SK-N-DZ (cell line): ENCODE data around the gene MRPL39.

Experiments
- DNase-seq: peaks from one replicate; pipeline ENCODE4 v3.0.0-alpha.2; 2015; ENCODE audit warnings: low spot score

Gene MRPL39

GRCh38 chr21:25615880-25616279 is 8.6 kb upstream of the MRPL39 start:
- DNase-seq, result no peak

GRCh38 chr21:25614441-25614840 is 7.2 kb upstream of the MRPL39 start:
- DNase-seq, result no peak

DNA sequence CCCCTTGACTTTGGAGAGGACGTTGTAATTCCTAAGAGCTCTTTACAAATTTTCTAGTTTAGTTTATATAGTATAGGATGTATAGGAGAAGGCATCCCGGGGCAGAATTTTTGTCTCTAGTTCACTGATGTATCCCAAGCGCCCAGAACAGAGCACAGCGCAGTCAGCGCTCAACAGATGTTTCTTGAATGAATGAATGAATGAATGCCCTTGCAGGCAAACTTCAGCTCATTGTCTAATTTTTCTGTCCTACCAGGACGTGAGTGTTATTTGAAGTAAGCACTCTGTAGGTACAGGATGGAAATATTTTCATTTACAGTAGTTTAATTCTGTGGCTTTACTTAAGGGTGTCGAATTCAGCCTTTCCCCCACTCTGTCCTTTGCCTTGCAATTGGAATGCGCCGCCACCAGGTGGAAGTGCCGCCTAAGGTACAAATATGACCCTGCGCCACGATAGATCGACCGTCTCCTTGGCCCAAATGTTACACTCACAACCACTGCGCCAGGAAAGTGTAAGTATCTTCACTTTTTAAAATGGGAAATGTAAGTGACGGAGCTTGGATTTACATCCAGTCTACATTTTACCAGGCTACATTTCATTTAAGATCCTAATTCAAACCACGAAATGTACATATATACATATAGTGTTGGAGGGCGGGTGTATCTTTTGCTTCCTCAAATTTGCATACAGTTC is 910 bp upstream of the MRPL39 start:
- DNase-seq, result peak; percentile 77

DNA sequence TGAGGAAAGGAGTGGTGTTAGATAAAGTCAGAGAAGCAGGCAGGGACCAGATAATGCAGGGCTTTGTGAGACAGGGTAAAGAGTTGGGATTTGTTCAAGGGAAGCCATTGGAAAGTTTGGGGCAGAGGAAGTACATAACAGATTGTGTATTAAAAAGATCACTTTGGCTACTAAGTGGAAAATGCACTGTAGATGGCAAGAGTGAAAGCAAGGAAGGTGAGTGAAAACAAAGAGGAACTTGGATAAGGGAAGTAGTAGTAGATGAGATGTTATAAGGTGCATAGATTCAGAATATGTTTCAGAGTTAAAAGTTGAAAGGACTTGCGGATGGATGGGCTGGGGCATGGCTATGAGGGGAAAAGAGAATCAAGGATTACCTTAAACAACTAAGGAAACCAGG is 17.4 kb downstream of the MRPL39 start:
- DNase-seq, result no peak

DNA sequence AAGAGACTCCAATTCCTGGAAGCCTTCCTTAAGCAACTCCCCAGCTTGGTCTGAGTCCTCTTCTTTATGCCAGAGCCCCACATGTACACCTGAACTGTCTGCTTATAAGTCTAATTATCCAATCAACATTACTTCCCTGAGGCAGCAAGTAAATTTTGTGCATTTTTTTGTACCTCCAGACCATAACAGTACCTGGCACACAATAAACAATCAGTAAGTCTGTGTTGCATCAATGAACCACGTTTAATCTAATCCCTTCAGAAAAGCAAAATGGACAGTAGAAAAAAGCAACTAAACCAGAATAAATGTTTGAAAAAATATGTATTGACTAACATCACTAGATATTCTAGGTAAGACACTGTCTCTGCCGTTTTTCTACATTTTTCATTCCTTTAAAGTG is 20.5 kb downstream of the MRPL39 start:
- DNase-seq, result no peak

GRCh38 chr21:25586326-25586725 is 21.0 kb downstream of the MRPL39 start:
- no peak for DNase-seq

DNA sequence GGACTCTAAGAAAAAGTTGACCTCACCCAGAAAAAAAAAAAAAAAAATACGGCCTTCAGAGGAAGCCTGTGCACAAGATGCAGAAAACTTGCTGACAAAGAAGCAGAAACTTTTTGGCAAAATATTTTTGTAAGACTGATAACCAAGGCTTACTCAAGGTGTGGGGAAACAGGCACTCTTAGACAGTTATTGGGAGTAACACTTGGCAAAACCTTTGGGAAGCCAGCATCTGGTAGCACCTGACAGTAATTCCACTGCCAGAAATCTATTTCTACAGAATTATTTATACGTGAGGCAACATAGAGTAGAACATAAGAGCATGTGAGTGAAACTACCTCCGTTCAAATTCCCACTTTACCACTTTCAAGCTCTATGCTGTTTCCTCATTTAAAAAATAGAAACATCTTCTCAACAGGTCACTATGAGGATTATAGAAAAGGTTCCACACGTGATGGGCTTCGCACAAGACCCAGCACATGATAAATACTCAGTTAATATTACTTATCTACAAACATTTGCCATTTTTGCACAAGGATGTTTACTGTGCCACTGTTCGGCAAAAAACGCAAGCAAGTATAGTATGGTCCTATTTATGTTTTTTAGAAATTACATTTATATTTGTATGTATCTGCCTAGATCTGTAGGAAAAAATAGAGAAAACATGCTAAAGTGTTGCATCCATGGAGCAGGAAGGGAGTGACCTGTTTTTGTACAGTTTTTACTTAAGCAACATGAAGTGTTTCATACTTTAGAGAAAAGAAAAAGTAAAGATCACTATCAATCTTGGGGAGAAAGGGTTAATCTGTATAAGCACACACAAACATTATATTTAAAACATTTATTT is 22.2 kb downstream of the MRPL39 start:
- DNase-seq, result no peak

DNA sequence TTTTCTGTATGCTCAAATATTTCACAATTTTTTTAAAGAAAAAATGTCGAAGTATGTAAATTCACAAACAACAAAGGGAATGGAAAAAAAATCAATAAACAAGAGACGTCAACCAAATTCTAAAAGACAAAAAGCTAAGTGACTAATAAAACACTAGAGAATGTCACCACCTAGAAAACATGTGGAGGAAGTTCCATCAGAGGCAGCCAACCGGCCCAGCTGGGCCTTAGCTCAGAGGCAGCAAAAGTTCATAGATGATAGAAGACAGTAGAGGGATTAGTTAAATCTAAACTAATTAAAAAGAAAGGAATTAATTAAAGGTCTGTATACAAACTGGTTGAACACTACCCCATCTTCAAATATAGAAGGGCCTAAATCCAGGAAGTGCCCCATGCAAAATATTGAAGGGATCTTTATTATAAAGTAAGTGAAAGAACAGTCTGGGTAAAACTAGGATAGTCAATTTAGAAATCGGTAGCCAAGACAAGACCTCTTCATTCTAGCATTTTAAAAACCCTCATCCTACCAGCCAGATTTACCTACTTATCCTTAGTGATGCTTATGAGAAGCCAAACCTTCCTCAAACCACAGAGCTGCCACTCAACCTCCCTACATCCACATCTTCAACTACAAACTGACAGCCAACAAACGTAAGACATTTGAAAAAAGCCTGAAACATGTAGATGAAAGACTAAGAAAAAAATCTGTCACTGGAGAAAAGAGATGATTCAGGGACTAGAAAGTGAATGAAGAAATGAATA is 23.7 kb downstream of the MRPL39 start:
- no peak for DNase-seq

DNA sequence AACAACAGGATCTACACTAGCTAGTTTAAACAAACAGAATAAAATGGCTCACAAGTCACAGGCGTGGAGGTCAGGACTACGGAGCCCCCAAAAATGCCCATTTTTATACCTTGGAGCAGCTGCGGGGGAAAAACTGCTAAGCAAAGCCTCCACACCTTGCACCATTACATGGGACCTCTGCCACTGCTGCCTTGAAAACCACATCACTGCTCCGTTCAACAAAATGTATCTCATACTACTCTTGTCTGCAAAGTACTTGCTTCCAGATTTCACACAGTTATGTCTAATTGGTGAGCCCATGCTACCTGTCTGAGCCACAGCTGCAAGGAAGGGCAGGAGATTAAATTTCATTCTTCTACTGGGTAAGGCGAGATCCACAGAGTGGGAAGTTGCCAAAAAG is 24.4 kb downstream of the MRPL39 start:
- no peak for DNase-seq

- DNase-seq, result no peak
Measured at GRCh38 chr21:25582164-25582790, 25.0 kb downstream of the MRPL39 start.

- no peak for DNase-seq
Measured at GRCh38 chr21:25581582-25581981, 25.7 kb downstream of the MRPL39 start.

GRCh38 chr21:25580912-25581260 is 26.4 kb downstream of the MRPL39 start:
- DNase-seq, result no peak

DNA sequence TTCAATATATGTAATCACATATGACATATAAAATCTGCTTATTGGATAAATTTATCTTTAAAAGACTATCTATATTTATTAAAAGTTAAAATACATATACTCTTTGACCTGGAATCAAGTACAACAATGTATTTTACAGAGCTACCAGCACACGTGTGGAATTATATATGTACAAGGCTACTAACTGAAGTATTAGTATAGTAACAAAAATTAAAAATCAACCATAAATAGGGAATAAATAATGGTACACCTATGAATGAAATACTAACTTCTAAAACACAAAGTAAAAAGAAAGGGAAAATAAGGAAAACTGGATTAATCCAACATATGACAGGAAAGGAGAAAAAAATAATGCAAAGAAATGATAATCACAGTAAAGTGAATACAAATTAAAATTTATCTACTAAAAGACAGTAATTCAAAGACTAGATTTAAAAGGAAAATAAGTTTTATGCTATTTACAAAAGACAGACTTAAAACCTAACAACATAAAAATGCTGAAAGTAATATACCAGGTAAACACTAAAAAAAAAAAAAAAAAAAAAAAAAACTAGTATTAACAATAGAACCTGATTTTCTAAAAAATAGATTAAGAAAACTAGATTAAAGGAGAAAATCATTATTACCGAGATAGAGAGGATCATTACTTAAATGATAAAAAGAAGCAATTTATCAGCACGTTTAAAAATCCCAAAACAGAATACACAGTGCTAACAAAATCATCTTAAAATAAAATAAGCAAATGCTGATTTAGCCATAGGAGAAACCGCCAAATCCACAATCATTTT is 27.9 kb downstream of the MRPL39 start:
- no peak for DNase-seq

GRCh38 chr21:25578056-25578961 is 29.0 kb downstream of the MRPL39 start:
- no peak for DNase-seq

DNA sequence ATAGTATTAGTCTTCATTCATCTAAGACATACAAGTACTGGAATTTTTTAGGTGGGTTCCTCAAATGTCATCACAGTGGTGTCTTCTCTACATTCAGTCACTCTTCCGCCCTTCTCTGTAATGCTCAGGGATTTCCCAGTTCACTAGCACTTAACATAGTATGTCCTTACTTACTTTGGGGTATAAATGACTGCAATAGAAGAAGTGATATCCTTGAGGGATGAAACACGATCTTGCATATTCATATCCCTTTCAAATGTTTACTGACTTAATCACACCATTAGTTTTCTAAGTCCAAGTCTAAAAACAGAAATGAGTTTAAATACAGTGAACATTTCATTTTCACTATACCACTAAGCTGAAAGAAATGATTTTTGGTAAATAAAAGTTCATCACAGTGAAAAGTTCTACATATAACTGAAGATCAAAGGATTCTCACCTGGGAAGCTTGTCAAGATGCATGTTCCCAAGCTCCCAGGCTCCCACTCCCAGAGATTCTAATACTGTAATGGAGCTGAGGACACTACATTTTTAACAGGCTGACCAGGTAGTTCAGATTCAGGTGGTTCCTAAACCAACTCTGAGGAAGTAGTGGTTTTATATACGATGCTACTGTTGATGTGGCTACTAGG is 29.7 kb downstream of the MRPL39 start:
- no peak for DNase-seq

GRCh38 chr21:25573409-25574206 is 33.7 kb downstream of the MRPL39 start:
- no peak for DNase-seq

- DNase-seq, result no peak
Measured at GRCh38 chr21:25572861-25573310, 34.4 kb downstream of the MRPL39 start.

GRCh38 chr21:25571726-25572121 is 35.6 kb downstream of the MRPL39 start:
- no peak for DNase-seq

DNA sequence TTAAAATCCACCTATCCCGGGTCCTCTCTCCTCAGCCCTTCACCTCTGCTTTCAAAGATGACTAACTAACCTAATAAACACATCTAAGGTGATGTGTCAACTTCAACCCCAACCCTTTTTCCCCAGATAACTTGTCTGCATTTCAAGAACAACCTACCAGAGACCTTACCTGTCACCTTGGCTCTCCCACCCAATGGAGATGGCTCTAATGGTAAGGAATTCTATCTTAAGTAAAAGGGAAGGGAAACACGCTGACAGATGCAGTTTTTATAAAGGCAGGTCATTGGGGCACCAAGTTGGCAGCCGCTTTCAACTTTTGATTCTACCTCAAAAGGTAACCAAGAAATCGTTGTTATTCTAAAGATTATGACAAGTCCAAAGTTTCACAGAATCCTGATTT is 37.6 kb downstream of the MRPL39 start:
- no peak for DNase-seq
